ENCODE results near the gene HASPIN. TPM values are rescaled to one million over a fixed set of nuclear protein-coding genes. Genes with fewer than 3 reads are reported as not detected.
A peak's percentile ranks its signal among the peaks of the same experiment; 100 is the strongest.

The HASPIN gene
- total RNA-seq, 4 donors from 2014 or later, result 0.13 to 0.23 TPM; not detected in 2

GRCh38 chr17:3754458-3755334, 31.0 kb downstream of the HASPIN start:
- Histone ChIP-seq H3K9me3 (peaks cover 0 to 4% (median 3%) of the 10 kb centered on the region in 4 donors), H3K27me3 (peaks cover 0 to 65% (median 11%) of the 10 kb centered on the region in 4 donors), H3K27ac (replicated peaks in 1 of 4) (no peak overlapping the region), H3K4me3 (peak overlapping the region in 1 of 4 donors; percentile 35), H3K36me3 (no peaks in the 10 kb centered on the region), H3K4me1 (peaks cover 8 to 11% (median 10%) of the 10 kb centered on the region in 4 donors)
- intact Hi-C loops (cut with DNase I), result no loop called here
- TF ChIP-seq EP300 (IDR thresholded peaks at IDR 0.05) (no peak), POLR2A (IDR thresholded peaks at IDR 0.05; ENCODE audit: low read depth) (no peak), CTCF (IDR thresholded peaks at IDR 0.05) (no peak), POLR2AphosphoS5 (IDR thresholded peaks at IDR 0.05) (no peak)
- WGBS, result 20% methylated on average over 24 of the region's 56 CpGs
- no peak for DNase-seq (ENCODE audit: extremely low spot score)

DNA sequence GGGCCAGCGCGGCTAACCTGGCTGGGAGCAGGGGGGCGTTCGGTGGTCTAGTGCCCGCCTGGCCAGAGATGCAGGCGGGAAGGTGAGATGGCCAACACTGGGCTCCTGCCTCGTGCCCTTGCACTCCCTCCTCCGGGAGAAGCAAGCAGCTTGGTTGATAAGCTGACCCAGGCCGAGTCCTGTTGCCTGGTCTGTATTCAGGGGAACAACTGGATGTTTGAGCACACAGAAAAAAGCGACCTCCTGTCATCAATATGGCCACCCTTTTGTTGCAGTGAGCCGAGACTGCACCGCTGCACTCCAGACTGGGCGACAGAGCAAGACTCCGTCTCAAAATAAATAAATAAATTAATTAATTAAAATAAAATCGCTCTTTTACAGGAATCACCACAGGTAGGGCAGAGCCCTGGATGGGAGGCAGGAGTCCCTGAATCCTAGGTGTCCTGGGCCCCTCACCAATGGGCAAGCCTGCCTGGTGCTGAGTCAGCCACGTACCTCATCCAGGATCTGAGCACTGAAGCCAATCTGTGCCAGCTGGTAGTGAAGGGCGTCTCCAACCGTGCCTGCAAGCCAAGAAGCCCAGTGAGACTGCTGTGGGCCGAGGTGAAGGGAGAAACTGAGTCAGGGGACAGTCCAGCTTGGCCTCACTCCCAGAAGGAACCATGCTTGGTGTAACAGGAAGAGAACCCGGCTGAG, 31.8 kb downstream of the HASPIN start:
- H3K36me3 ChIP-seq, result no peaks in the 10 kb centered on the region
- peak overlapping the region in 1 of 4 donors; percentile 35 for H3K4me3 ChIP-seq
- no peak for TF ChIP-seq POLR2AphosphoS5 (IDR thresholded peaks at IDR 0.05)

DNA sequence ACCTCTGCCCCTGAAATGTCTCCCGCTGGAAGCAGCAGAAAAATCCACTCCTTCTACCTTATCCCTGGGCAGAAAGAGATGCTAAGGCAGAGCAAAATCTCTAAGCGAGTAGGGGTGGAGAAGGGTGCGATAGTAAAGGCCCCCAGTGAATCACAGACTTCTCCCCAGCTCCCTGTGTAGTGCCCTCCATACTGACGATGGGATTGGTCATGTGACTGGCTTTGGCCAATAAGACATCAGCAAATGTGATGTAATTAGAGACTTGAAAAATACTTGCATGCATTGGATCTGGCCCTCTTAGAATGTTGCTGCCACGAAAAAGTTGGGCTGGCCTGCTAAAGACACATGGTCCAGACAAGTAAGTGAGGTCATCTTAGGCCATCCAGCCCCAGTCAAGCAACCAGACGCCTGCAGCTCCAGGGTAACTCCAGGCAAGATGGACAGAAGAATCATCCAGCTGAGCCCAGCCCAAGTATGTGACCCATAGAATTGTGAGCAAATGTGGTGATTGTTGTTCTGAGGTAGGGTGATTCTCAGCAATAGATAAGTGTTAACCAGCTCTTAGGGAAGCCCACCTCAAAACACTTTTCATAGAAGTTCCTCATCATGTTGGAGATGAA, 36.0 kb downstream of the HASPIN start:
- Histone ChIP-seq H3K27me3 (peaks cover 0 to 29% (median 5%) of the 10 kb centered on the region in 4 donors), H3K4me1 (peaks cover 5 to 6% (median 5%) of the 10 kb centered on the region in 4 donors), H3K36me3 (no peaks in the 10 kb centered on the region), H3K27ac (replicated peaks in 1 of 4) (no peak overlapping the region), H3K9me3 (peaks cover 0 to 9% (median 8%) of the 10 kb centered on the region in 4 donors), H3K4me3 (no peak overlapping the region)
- 86% methylated on average over 6 of the region's 6 CpGs for WGBS
- TF ChIP-seq POLR2AphosphoS5 (IDR thresholded peaks at IDR 0.05) (no peak), POLR2A (IDR thresholded peaks at IDR 0.05; ENCODE audit: low read depth) (no peak), EP300 (IDR thresholded peaks at IDR 0.05) (no peak), CTCF (IDR thresholded peaks at IDR 0.05) (no peak)
- no peak for DNase-seq (ENCODE audit: extremely low spot score)
- intact Hi-C loops (cut with DNase I), result no loop called here

More for the DNA sequence above, 31.8 kb downstream of the HASPIN start:
- no peak for DNase-seq (ENCODE audit: extremely low spot score)
- peaks cover 8 to 11% (median 10%) of the 10 kb centered on the region in 4 donors for H3K4me1 ChIP-seq
- intact Hi-C loops (cut with DNase I), result no loop called here
- peaks cover 0 to 58% (median 11%) of the 10 kb centered on the region in 4 donors for H3K27me3 ChIP-seq
- no peak overlapping the region for H3K27ac ChIP-seq (replicated peaks in 1 of 4)
- peaks cover 0 to 9% (median 8%) of the 10 kb centered on the region in 4 donors for H3K9me3 ChIP-seq
- WGBS, result 73% methylated on average over 15 of the region's 20 CpGs

DNA sequence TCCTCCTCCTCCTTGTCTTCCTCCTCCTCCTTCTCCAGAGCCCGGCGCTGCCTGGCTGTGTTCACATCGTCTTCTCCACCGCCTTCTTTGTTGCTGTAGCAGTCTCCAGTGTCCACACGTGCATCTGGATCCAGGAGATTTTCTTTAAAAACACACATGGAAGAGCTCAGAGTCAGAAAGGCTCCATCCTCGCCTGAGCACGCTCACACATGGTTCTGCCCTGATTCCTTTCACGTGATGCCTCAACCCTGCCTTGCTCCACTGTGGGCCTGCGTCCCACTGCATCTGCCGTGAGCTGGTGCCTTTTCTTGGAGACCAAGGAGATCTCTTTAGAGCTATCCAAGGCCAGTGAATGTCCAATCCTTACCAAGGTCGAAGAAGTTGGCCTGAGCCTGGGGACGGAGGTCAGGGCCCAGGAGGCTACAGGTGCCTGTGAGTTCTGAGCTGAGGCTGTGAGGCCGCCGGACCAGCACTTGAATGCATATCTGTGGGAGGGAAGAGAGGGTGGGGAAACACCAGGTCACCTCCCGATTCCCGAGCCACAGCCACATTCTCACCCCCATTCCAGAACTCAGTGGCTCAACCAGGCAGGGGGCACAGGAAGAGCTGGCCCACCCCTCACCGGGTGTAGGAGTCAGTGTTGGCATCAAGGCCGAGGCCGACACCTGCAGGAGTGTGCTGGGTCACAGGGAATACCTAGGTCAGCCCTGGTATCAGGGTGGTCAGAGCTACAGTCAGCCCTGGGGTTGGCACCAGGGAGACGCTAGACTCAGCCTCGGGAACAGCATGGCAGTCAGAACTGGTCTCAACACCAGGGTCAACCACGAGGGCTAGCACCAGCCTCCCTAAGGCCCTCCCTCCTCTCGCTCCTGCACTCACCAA, 37.6 kb downstream of the HASPIN start:
- TF ChIP-seq POLR2AphosphoS5 (IDR thresholded peaks at IDR 0.05) (no peak), POLR2A (IDR thresholded peaks at IDR 0.05; ENCODE audit: low read depth) (no peak), CTCF (IDR thresholded peaks at IDR 0.05) (no peak), EP300 (IDR thresholded peaks at IDR 0.05) (no peak)
- Histone ChIP-seq H3K27me3 (peaks cover 0 to 17% (median 0%) of the 10 kb centered on the region in 4 donors), H3K9me3 (peaks cover 0 to 9% (median 8%) of the 10 kb centered on the region in 4 donors), H3K4me1 (no peaks in the 10 kb centered on the region), H3K36me3 (no peaks in the 10 kb centered on the region), H3K27ac (replicated peaks in 1 of 4) (no peak overlapping the region), H3K4me3 (no peak overlapping the region)
- no peak for DNase-seq (ENCODE audit: extremely low spot score)
- WGBS, result 86% methylated on average over 19 of the region's 23 CpGs
- intact Hi-C loops (cut with DNase I), result no loop called here

Measured in esophagus muscularis mucosa (tissue), 4 donors.